ENCODE measurements around the gene MOV10. TPM values are rescaled to one million over a fixed set of nuclear protein-coding genes. Genes with fewer than 3 reads are reported as not detected.

The MOV10 gene
- total RNA-seq, 1 donor from 2014 or later, result 74.9 TPM

DNA sequence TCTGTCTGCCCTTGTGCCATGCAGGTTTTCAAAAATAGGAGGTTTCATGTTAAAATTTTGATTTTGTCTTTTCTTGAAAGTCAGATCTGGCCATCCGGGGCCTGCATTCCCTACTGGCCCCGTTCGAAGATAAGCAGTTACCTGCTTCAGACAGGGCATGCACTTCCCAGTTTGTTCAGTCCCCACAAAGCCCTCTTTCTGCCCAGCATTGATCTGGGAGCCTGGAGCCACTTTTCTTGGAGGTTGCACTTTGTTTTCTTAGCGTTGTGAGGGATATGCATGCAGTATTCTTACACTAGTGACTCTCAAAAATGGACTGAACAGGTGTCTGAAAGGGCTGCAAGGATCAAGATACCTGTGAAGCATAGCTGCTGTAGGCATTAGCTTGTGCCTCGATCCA is 11.5 kb downstream of the MOV10 start:
- H3K27me3 Mint-ChIP-seq (ENCODE audit: low read depth), result no peaks in the 10 kb centered on the region
- H3K36me3 Mint-ChIP-seq (ENCODE audit: low read depth), result no peaks in the 10 kb centered on the region
- H3K27ac Mint-ChIP-seq (ENCODE audit: unreplicated experiment), result no peak overlapping the region
- H3K9me3 Mint-ChIP-seq, result no peaks in the 10 kb centered on the region
- TF ChIP-seq, protein P1, sequence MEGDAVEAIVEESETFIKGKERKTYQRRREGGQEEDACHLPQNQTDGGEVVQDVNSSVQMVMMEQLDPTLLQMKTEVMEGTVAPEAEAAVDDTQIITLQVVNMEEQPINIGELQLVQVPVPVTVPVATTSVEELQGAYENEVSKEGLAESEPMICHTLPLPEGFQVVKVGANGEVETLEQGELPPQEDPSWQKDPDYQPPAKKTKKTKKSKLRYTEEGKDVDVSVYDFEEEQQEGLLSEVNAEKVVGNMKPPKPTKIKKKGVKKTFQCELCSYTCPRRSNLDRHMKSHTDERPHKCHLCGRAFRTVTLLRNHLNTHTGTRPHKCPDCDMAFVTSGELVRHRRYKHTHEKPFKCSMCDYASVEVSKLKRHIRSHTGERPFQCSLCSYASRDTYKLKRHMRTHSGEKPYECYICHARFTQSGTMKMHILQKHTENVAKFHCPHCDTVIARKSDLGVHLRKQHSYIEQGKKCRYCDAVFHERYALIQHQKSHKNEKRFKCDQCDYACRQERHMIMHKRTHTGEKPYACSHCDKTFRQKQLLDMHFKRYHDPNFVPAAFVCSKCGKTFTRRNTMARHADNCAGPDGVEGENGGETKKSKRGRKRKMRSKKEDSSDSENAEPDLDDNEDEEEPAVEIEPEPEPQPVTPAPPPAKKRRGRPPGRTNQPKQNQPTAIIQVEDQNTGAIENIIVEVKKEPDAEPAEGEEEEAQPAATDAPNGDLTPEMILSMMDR (conservative IDR thresholded peaks at IDR 0.05), result no peak
- H3K4me1 Mint-ChIP-seq, result peaks cover 13% of the 10 kb centered on the region
- no peak overlapping the region for H3K4me3 Mint-ChIP-seq
- DNase-seq (ENCODE audit: low read depth, low spot score), result no peak

DNA sequence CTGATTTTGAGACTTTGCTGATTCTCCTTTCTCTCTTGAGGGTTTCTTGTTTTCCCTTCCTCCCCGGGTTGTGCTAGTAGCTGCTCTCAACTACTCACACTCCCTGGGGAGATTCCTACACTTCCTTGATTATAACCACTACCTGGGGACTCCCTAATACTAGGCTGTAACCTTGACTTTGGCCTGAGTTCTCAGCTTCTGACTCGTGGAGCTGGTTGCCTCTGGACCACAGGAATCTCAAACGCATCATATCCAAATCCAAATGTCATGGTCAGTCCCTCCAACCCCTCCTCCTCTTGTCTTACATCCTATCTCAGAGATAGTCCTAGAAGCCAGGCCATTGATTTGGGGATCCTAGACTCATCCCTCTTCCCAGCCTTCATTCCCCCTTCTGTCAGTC is 12.0 kb downstream of the MOV10 start:
- Mint-ChIP-seq H3K4me1 (peaks cover 13% of the 10 kb centered on the region), H3K9me3 (no peaks in the 10 kb centered on the region), H3K27me3 (ENCODE audit: low read depth) (no peaks in the 10 kb centered on the region), H3K27ac (ENCODE audit: unreplicated experiment) (no peak overlapping the region), H3K4me3 (no peak overlapping the region), H3K36me3 (ENCODE audit: low read depth) (no peaks in the 10 kb centered on the region)
- TF ChIP-seq, protein P1 (conservative IDR thresholded peaks at IDR 0.05), result no peak
- no peak for DNase-seq (ENCODE audit: low read depth, low spot score)

DNA sequence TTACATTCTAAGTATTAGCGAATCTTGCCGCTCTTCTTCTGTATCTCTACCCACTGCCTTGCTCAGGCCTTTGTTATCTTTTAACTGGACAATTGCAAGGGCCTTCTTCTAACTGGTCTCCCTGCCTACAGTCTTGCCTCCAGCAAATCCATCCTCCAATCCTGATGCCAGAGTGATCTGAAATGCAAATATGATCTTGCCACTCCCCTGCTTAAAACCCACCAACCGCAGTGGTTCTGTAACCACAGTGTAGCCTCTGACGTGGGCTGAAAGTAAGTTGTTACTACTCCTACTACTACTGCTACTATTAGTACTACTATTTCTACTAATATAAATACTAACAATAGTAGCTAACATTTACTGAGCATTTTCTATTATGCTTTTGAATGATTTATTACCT is 12.4 kb downstream of the MOV10 start:
- Mint-ChIP-seq H3K9me3 (no peaks in the 10 kb centered on the region), H3K36me3 (ENCODE audit: low read depth) (peaks cover 2% of the 10 kb centered on the region), H3K4me1 (peaks cover 13% of the 10 kb centered on the region), H3K4me3 (no peak overlapping the region), H3K27me3 (ENCODE audit: low read depth) (no peaks in the 10 kb centered on the region), H3K27ac (ENCODE audit: unreplicated experiment) (no peak overlapping the region)
- TF ChIP-seq, protein P1 (conservative IDR thresholded peaks at IDR 0.05), result no peak
- no peak for DNase-seq (ENCODE audit: low read depth, low spot score)

DNA sequence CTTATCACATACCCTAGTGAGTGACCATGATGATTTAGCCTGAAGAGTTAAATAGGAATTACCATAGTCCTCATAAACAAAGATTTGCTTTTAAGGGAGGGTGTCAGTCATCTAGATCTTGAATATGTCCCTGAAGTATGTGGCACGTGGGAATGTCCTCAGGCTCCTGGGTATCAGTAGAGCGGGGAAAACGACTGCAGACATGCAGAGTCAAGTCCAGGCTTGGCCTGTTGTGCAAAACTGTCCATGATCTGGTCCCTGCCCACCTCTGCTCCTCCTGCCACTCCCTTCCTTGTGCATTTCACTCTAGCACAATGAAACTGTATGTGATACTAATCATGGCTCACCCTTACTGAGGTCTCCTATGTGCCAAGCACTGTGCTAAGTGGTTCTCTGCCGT is 12.9 kb downstream of the MOV10 start:
- TF ChIP-seq, protein P1 (conservative IDR thresholded peaks at IDR 0.05), result no peak
- no peak for DNase-seq (ENCODE audit: low read depth, low spot score)
- Mint-ChIP-seq H3K9me3 (no peaks in the 10 kb centered on the region), H3K4me3 (no peak overlapping the region), H3K27me3 (ENCODE audit: low read depth) (no peaks in the 10 kb centered on the region), H3K4me1 (peaks cover 13% of the 10 kb centered on the region), H3K36me3 (ENCODE audit: low read depth) (peaks cover 2% of the 10 kb centered on the region), H3K27ac (ENCODE audit: unreplicated experiment) (no peak overlapping the region)

DNA sequence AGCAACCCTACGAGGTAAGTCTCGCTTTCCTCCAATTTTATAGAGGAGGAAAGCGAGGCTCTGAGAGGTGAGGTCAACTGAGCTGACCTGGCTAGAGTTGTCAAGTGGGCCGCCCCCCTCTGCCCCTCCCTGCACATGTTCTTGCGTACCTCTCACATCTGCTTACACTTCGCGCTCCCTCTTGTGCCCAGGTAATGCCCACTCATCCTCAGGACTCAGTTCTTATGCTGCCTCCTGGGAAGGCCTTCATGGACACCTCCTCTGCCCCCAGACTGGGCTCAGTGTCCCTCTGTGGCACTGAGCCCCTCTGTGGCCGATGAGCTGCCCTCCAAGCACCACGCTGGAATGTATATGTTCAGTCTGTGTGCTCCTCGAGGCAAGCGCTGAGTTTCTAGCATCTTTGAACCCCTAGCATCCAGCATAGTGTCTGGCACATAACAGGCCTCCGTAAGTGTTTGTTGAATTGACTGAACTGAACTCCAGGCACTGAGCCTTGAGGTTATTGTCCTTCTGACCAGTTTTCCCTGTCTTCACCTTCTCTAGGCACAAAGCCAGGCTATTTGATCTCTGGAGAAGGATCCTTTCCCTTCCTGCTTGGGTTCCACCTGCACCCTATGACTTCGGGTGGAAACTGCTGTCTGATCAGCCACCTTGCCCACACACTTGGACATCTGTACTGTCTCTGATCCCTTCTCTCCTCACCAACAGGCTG is 13.5 kb downstream of the MOV10 start:
- peaks cover 13% of the 10 kb centered on the region for H3K4me1 Mint-ChIP-seq
- TF ChIP-seq, protein P1 (conservative IDR thresholded peaks at IDR 0.05), result no peak
- H3K27ac Mint-ChIP-seq (ENCODE audit: unreplicated experiment), result peak overlapping the region; percentile 93
- H3K9me3 Mint-ChIP-seq, result no peaks in the 10 kb centered on the region
- peaks cover 3% of the 10 kb centered on the region for H3K36me3 Mint-ChIP-seq (ENCODE audit: low read depth)
- no peaks in the 10 kb centered on the region for H3K27me3 Mint-ChIP-seq (ENCODE audit: low read depth)
- no peak overlapping the region for H3K4me3 Mint-ChIP-seq
- no peak for DNase-seq (ENCODE audit: low read depth, low spot score)

Measured in neural crest cell (in vitro differentiated cells).